Endothelial cell of umbilical vein (primary cell): ENCODE results near the gene SH2D3C.

Experiments
- EZH2 ChIP-seq: IDR thresholded peaks from 2 replicates; pipeline ENCODE4 v1.6.1; 2012; ENCODE audit warnings: borderline replicate concordance, low read depth, mild to moderate bottlenecking, moderate library complexity, low read length, inconsistent platforms; ENCODE audit not compliant: severe bottlenecking
- FOS ChIP-seq: IDR thresholded peaks from 2 replicates; pipeline ENCODE4 v1.6.1; 2011; ENCODE audit warnings: mild to moderate bottlenecking, low read length, moderate library complexity, borderline replicate concordance; ENCODE audit not compliant: insufficient read depth
- JUN ChIP-seq: IDR thresholded peaks from 2 replicates; pipeline ENCODE4 v1.6.1; 2011; ENCODE audit warnings: borderline replicate concordance, low read depth; ENCODE audit not compliant: insufficient read length, insufficient read depth
- MAX ChIP-seq: IDR thresholded peaks from 2 replicates; pipeline ENCODE4 v1.6.1; 2011; ENCODE audit not compliant: insufficient read depth, insufficient read length
- MYC ChIP-seq: IDR thresholded peaks from one replicate; pipeline ENCODE4 v1.6.1; 2011; ENCODE audit warnings: mild to moderate bottlenecking, low read depth, low read length
- POLR2A ChIP-seq: IDR thresholded peaks from 2 replicates; pipeline ENCODE4 v1.6.1; 2012; ENCODE audit warnings: low read depth, mild to moderate bottlenecking, control low read depth, low read length
- POLR2AphosphoS5 ChIP-seq: IDR thresholded peaks from 2 replicates; pipeline ENCODE4 v1.6.1; 2012; ENCODE audit warnings: low read depth, mild to moderate bottlenecking, control low read depth, low read length, moderate library complexity; ENCODE audit not compliant: insufficient read depth
- TF ChIP-seq, protein P1 (sequence below), 2 donors: IDR thresholded peaks; 1 replicate in 1 of 2; 2 replicates in 1 of 2; pipeline ENCODE4 v1.5.1; 2011; ENCODE audit warnings: low read length in 2 of 2, mild to moderate bottlenecking in 2 of 2, moderate library complexity in 2 of 2, control low read depth in 1 of 2, inconsistent platforms in 1 of 2, low read depth in 1 of 2; ENCODE audit not compliant: insufficient read depth in 1 of 2; ENCODE audit errors: extremely low read depth in 1 of 2

DNA sequence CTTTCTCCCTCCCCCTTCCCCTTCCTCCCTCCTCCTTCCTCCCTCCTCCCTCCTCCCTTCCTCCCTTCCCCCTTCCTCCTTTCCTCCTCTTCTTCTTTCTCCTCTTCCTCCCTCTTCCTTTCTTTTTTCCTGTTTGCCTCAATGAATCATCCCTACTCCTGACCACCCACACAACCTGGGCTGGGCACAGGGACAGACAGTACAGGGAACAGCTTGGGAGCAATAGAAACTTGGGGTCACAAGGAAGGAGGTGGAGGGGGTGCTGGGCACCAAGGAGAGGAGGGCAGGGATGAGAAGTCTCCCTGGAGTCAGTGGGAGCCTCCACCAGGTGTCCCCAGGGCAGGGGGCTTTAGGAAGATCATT, 57.6 kb downstream of the SH2D3C start:
- TF ChIP-seq, protein P1, sequence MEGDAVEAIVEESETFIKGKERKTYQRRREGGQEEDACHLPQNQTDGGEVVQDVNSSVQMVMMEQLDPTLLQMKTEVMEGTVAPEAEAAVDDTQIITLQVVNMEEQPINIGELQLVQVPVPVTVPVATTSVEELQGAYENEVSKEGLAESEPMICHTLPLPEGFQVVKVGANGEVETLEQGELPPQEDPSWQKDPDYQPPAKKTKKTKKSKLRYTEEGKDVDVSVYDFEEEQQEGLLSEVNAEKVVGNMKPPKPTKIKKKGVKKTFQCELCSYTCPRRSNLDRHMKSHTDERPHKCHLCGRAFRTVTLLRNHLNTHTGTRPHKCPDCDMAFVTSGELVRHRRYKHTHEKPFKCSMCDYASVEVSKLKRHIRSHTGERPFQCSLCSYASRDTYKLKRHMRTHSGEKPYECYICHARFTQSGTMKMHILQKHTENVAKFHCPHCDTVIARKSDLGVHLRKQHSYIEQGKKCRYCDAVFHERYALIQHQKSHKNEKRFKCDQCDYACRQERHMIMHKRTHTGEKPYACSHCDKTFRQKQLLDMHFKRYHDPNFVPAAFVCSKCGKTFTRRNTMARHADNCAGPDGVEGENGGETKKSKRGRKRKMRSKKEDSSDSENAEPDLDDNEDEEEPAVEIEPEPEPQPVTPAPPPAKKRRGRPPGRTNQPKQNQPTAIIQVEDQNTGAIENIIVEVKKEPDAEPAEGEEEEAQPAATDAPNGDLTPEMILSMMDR (IDR thresholded peaks at IDR 0.05; ENCODE audit: extremely low read depth in 1 of 2, insufficient read depth in 1 of 2, low read depth in 1 of 2, low read length in 2 of 2): no peak
- TF ChIP-seq POLR2A: no peak
- no peak for TF ChIP-seq EZH2
- no peak for TF ChIP-seq MAX
- no peak for TF ChIP-seq POLR2AphosphoS5
- TF ChIP-seq FOS: no peak
- TF ChIP-seq JUN: no peak
- TF ChIP-seq MYC: no peak
